Mesendoderm (in vitro differentiated cells): ENCODE results near the gene SDK1.

Experiments
- DNase-seq: peaks from one replicate; pipeline ENCODE4 v3.0.0; 2013
- H2AK5ac ChIP-seq: 2 replicates; pipeline ENCODE4 v1.6.1; 2013; ENCODE audit warnings: low read length, inconsistent platforms
- H2BK120ac ChIP-seq: 2 replicates; pipeline ENCODE4 v1.6.1; 2013; ENCODE audit warnings: low read depth, mild to moderate bottlenecking, low read length, moderate library complexity, mixed read lengths
- H2BK15ac ChIP-seq: replicated peaks from 2 replicates; pipeline ENCODE4 v1.6.1; 2013; ENCODE audit warnings: low read depth, mild to moderate bottlenecking, moderate library complexity
- H2BK5ac ChIP-seq: 2 replicates; pipeline ENCODE4 v1.6.1; 2013; ENCODE audit warnings: low read length, inconsistent platforms
- H3K18ac ChIP-seq: 2 replicates; pipeline ENCODE4 v1.6.1; 2013; ENCODE audit warnings: mild to moderate bottlenecking, low read length, mixed read lengths
- H3K23ac ChIP-seq: one replicate; pipeline ENCODE4 v1.6.1; 2013; ENCODE audit warnings: low read length
- H3K27ac ChIP-seq: 2 replicates; pipeline ENCODE4 v1.5.1; 2013; ENCODE audit warnings: low read depth, mild to moderate bottlenecking, inconsistent platforms, low read length, moderate library complexity
- H3K27me3 ChIP-seq: 2 replicates; pipeline ENCODE4 v1.6.1; 2013; ENCODE audit warnings: low read length, control low read depth, mild to moderate bottlenecking, inconsistent platforms; ENCODE audit not compliant: insufficient read depth, poor library complexity
- H3K36me3 ChIP-seq: 2 replicates; pipeline ENCODE4 v1.6.1; 2013; ENCODE audit warnings: low read length, inconsistent platforms; ENCODE audit not compliant: control insufficient read depth, insufficient read depth
- H3K4ac ChIP-seq: one replicate; pipeline ENCODE4 v1.6.1; 2013; ENCODE audit warnings: low read depth, mild to moderate bottlenecking, low read length, moderate library complexity
- H3K4me1 ChIP-seq: 2 replicates; pipeline ENCODE4 v1.6.1; 2013; ENCODE audit warnings: low read depth, low read length, inconsistent platforms; ENCODE audit not compliant: control insufficient read depth
- H3K4me2 ChIP-seq: 2 replicates; pipeline ENCODE4 v1.6.1; 2013; ENCODE audit warnings: low read length
- H3K4me3 ChIP-seq: 2 replicates; pipeline ENCODE4 v1.5.1; 2013; ENCODE audit warnings: mild to moderate bottlenecking, low read length
- H3K56ac ChIP-seq: one replicate; pipeline ENCODE4 v1.6.1; 2013; ENCODE audit warnings: low read length
- H3K79me1 ChIP-seq: 2 replicates; pipeline ENCODE4 v1.6.1; 2013; ENCODE audit warnings: low read length, inconsistent platforms
- H3K79me2 ChIP-seq: 2 replicates; pipeline ENCODE4 v1.6.1; 2013; ENCODE audit warnings: mild to moderate bottlenecking, low read length; ENCODE audit not compliant: control insufficient read depth, insufficient read depth
- H3K9ac ChIP-seq: 2 replicates; pipeline ENCODE4 v1.6.1; 2013; ENCODE audit warnings: low read length, inconsistent platforms
- H4K5ac ChIP-seq: one replicate; pipeline ENCODE4 v1.6.1; 2013; ENCODE audit warnings: low read length
- H4K8ac ChIP-seq: one replicate; pipeline ENCODE4 v1.6.1; 2013; ENCODE audit warnings: low read depth, mild to moderate bottlenecking, control low read depth, low read length, moderate library complexity
- WGBS: extraction: QIAGEN DNeasy Blood & Tissue Kit; methylation state at CpG from one replicate; pipeline ENCODE4 v1.1.7; 2013; ENCODE audit warnings: low lambda C conversion rate, missing lambda C conversion rate; ENCODE audit not compliant: insufficient coverage; ENCODE audit errors: extremely low coverage; 5-methylcytosine and 5-hydroxymethylcytosine counted together

SDK1 gene

DNA sequence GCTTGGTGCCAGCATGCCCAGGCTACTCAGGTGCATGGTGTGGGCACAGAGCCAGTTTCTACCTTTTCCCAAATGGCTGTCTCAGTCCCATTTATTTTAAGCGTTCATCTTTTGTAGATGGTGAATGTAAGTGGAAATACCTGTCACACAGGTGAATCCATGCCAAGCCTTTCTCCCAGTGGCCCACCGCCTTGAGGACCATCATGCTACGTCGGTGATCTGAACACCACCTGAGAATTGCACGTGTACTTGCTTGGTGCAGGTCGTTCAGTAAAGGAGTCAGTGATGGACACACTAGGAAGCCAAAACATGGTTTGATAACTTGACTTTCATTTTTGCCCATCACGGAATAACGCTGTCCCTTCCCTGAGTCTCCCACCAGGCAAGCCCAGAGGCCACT, 714.3 kb downstream of the SDK1 start:
- Histone ChIP-seq H2AK5ac (no peak overlapping the region), H2BK15ac (no peak overlapping the region), H3K18ac (no peak overlapping the region), H3K27me3 (no peaks in the 10 kb centered on the region), H3K23ac (no peak overlapping the region), H3K9ac (no peak overlapping the region), H3K4ac (no peak overlapping the region), H4K8ac (no peak overlapping the region), H3K56ac (no peak overlapping the region), H3K36me3 (no peaks in the 10 kb centered on the region), H3K27ac (no peak overlapping the region), H2BK120ac (no peak overlapping the region), H4K5ac (no peak overlapping the region), H3K4me3 (no peak overlapping the region), H3K4me1 (no peaks in the 10 kb centered on the region), H3K79me2 (no peaks in the 10 kb centered on the region), H3K4me2 (no peak overlapping the region), H2BK5ac (no peak overlapping the region), H3K79me1 (no peaks in the 10 kb centered on the region)
- no CpG with 5 or more reads among the region's 8 CpGs for WGBS
- no peak for DNase-seq

DNA sequence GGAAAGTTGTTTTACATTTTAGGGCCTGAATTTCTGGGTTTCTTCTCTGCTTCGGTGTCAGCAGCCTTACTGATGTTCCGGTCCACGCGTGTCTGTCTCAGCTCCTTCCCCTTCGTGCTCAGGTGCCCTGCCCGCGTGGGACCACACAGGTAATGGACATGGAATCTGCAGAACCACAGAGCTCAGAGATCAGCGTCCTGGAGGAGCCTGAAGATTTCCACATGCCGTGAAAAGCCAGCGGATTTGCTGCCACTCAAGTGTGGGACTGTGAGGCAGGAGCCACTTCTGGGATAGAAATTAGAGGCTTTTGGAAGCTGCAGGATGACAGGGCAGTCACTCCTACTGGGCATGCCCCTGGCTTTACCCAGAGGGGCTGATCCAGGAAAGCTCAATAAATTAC, 714.9 kb downstream of the SDK1 start:
- H2BK5ac ChIP-seq, result no peak overlapping the region
- H3K23ac ChIP-seq, result no peak overlapping the region
- H3K79me1 ChIP-seq, result no peaks in the 10 kb centered on the region
- H3K4me2 ChIP-seq, result no peak overlapping the region
- DNase-seq, result no peak
- no peak overlapping the region for H3K4ac ChIP-seq
- no peak overlapping the region for H3K27ac ChIP-seq
- no peaks in the 10 kb centered on the region for H3K79me2 ChIP-seq
- H2BK120ac ChIP-seq, result no peak overlapping the region
- no peaks in the 10 kb centered on the region for H3K27me3 ChIP-seq
- H3K56ac ChIP-seq, result no peak overlapping the region
- no peak overlapping the region for H4K8ac ChIP-seq
- H2AK5ac ChIP-seq, result no peak overlapping the region
- H3K36me3 ChIP-seq, result no peaks in the 10 kb centered on the region
- no CpG with 5 or more reads among the region's 10 CpGs for WGBS
- H3K9ac ChIP-seq, result no peak overlapping the region
- no peaks in the 10 kb centered on the region for H3K4me1 ChIP-seq
- no peak overlapping the region for H4K5ac ChIP-seq
- H2BK15ac ChIP-seq, result no peak overlapping the region
- no peak overlapping the region for H3K4me3 ChIP-seq
- no peak overlapping the region for H3K18ac ChIP-seq

DNA sequence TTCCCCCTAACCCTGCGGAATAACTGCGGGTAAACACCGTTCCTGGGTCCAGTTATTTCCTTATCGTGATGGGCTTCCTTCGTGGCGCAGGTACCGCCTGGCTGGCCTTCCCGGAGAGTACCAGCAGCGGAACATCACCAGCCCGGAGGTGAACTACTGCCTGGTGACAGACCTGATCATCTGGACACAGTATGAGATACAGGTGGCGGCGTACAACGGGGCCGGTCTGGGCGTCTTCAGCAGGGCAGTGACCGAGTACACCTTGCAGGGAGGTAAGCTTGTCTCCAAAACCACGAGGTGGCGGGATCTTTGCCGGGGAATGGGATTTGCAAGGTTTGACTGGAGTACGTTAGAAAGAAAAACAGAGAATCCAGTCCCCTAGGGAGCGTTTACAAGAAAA, 716.0 kb downstream of the SDK1 start:
- no peaks in the 10 kb centered on the region for H3K79me1 ChIP-seq
- no peaks in the 10 kb centered on the region for H3K36me3 ChIP-seq
- H3K4ac ChIP-seq, result no peak overlapping the region
- no CpG with 5 or more reads among the region's 21 CpGs for WGBS
- no peak overlapping the region for H4K5ac ChIP-seq
- H2AK5ac ChIP-seq, result no peak overlapping the region
- H3K27ac ChIP-seq, result no peak overlapping the region
- H4K8ac ChIP-seq, result no peak overlapping the region
- H3K23ac ChIP-seq, result no peak overlapping the region
- H3K79me2 ChIP-seq, result no peaks in the 10 kb centered on the region
- H3K4me2 ChIP-seq, result no peak overlapping the region
- no peak overlapping the region for H2BK5ac ChIP-seq
- H2BK15ac ChIP-seq, result no peak overlapping the region
- no peaks in the 10 kb centered on the region for H3K27me3 ChIP-seq
- no peak overlapping the region for H3K56ac ChIP-seq
- H3K4me1 ChIP-seq, result no peaks in the 10 kb centered on the region
- no peak overlapping the region for H2BK120ac ChIP-seq
- H3K9ac ChIP-seq, result no peak overlapping the region
- DNase-seq, result no peak
- H3K18ac ChIP-seq, result no peak overlapping the region
- no peak overlapping the region for H3K4me3 ChIP-seq

DNA sequence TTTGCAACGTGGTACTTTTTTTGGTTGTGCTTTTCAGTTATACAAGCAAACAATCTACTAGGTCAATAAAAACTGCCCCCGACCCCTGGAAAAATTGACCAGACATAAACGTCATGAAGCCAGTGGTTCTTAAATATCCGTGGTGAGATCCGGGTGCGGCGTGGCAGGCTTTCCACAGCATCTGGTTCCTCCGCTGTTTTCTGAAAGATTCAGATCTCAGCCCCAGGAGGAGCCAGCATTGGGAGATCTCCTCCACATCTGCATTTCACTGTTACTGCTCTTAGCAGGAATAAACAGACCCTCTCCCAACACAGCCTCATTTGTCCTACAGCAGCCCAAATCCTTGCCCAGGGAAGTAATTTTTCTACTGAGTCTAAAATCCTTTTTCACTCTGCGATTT, 716.7 kb downstream of the SDK1 start:
- H3K79me2 ChIP-seq, result no peaks in the 10 kb centered on the region
- H3K36me3 ChIP-seq, result no peaks in the 10 kb centered on the region
- no peak overlapping the region for H3K18ac ChIP-seq
- no peak overlapping the region for H2BK15ac ChIP-seq
- no peaks in the 10 kb centered on the region for H3K79me1 ChIP-seq
- no peak overlapping the region for H2BK5ac ChIP-seq
- H3K4me3 ChIP-seq, result no peak overlapping the region
- H3K4me2 ChIP-seq, result no peak overlapping the region
- no peaks in the 10 kb centered on the region for H3K4me1 ChIP-seq
- no CpG with 5 or more reads among the region's 9 CpGs for WGBS
- H2AK5ac ChIP-seq, result no peak overlapping the region
- DNase-seq, result no peak
- H3K23ac ChIP-seq, result no peak overlapping the region
- no peak overlapping the region for H2BK120ac ChIP-seq
- H3K4ac ChIP-seq, result no peak overlapping the region
- H3K9ac ChIP-seq, result no peak overlapping the region
- no peak overlapping the region for H4K8ac ChIP-seq
- H3K27ac ChIP-seq, result no peak overlapping the region
- no peak overlapping the region for H4K5ac ChIP-seq
- H3K56ac ChIP-seq, result no peak overlapping the region
- H3K27me3 ChIP-seq, result no peaks in the 10 kb centered on the region

DNA sequence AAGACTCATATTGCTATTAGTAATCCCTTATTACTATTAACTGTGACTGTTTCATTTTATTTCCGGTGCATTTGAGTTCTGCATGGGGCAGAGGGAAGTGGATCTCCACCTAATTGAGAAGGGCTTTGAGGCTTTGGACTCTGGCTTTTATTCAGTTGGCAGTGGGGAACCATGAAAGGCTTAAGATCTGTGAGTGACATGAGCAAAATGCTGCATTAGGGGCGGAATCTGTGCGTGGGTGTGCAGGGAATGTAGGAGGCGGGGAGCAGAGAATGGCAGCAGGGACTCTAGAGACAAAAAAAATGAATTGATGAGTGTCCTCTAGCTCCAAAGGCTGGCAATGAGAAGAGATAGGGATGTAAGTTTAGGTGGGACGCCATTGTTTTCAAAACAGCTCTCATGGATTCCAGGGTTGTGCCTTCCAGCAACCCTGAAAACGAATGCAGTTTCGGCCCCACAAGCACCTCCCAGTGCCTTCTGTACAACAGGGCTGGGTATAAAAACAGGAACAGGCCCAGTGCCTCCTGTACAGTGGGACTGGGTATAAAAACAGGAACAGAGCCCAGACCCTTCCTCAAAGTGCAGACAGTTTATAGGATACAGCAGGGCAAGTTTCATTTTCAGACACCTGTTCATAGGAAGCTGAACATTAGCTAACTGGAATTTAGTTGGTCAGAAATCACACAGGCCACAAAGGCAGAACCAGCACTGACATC, 717.7 kb downstream of the SDK1 start:
- H3K79me2 ChIP-seq, result no peaks in the 10 kb centered on the region
- no peak overlapping the region for H2AK5ac ChIP-seq
- H3K4me3 ChIP-seq, result no peak overlapping the region
- H3K36me3 ChIP-seq, result no peaks in the 10 kb centered on the region
- H4K8ac ChIP-seq, result no peak overlapping the region
- no peaks in the 10 kb centered on the region for H3K4me1 ChIP-seq
- no peak overlapping the region for H3K27ac ChIP-seq
- H3K23ac ChIP-seq, result no peak overlapping the region
- no peak overlapping the region for H2BK5ac ChIP-seq
- DNase-seq, result no peak
- H2BK15ac ChIP-seq, result no peak overlapping the region
- no peaks in the 10 kb centered on the region for H3K27me3 ChIP-seq
- no CpG with 5 or more reads among the region's 7 CpGs for WGBS
- H3K4ac ChIP-seq, result no peak overlapping the region
- no peak overlapping the region for H4K5ac ChIP-seq
- no peaks in the 10 kb centered on the region for H3K79me1 ChIP-seq
- no peak overlapping the region for H3K18ac ChIP-seq
- H3K4me2 ChIP-seq, result no peak overlapping the region
- no peak overlapping the region for H2BK120ac ChIP-seq
- no peak overlapping the region for H3K9ac ChIP-seq
- no peak overlapping the region for H3K56ac ChIP-seq

DNA sequence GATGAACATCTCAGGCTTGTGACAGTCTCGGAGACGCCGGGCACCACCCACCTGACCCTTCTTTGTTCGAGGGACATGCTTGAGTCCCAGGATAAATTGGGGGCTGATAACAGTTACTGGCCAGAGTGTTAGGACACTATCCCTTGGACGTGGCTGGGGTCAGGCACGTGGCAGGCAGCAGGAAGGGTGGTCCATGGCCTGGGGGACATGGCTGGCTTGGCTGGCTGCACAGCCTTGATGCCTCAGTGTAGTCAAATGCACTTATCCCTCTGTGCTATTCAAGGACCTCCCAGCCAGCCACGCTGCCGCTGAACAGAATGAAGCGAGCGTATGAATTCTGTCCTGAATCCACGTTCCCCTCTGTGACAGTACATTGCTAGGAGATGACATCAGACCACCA, 719.0 kb downstream of the SDK1 start:
- no peak overlapping the region for H2AK5ac ChIP-seq
- H4K5ac ChIP-seq, result no peak overlapping the region
- no peaks in the 10 kb centered on the region for H3K4me1 ChIP-seq
- no peak overlapping the region for H3K4me2 ChIP-seq
- H3K79me1 ChIP-seq, result no peaks in the 10 kb centered on the region
- no peak overlapping the region for H3K23ac ChIP-seq
- no peaks in the 10 kb centered on the region for H3K27me3 ChIP-seq
- no peak overlapping the region for H3K56ac ChIP-seq
- no peaks in the 10 kb centered on the region for H3K36me3 ChIP-seq
- H2BK5ac ChIP-seq, result no peak overlapping the region
- H3K27ac ChIP-seq, result no peak overlapping the region
- no peak overlapping the region for H3K18ac ChIP-seq
- H2BK15ac ChIP-seq, result no peak overlapping the region
- H3K4ac ChIP-seq, result no peak overlapping the region
- DNase-seq, result no peak
- no peak overlapping the region for H3K4me3 ChIP-seq
- no peak overlapping the region for H3K9ac ChIP-seq
- H4K8ac ChIP-seq, result no peak overlapping the region
- no peaks in the 10 kb centered on the region for H3K79me2 ChIP-seq
- WGBS, result no CpG with 5 or more reads among the region's 11 CpGs
- no peak overlapping the region for H2BK120ac ChIP-seq
